GM21529 (cell line): ENCODE results near the gene ERLIN1.
"Not testable (repeated sequence)": the region's sequence is repeated elsewhere in the genome, so short reads cannot be mapped to it uniquely, and the experiment has no call there.

ENCODE experiments used
- ATAC-seq: cut with Tn5 transposase; IDR thresholded peaks from one replicate; pipeline ENCODE4 v1.9.1; 2021; ENCODE audit not compliant: unreplicated experiment

The ERLIN1 gene

GRCh38 chr10:100138921-100139496 is 46.8 kb downstream of the ERLIN1 start:
- no peak for ATAC-seq

- no peak for ATAC-seq
These were observed 50.3 kb downstream of the ERLIN1 start for GRCh38 chr10:100135486-100135885.

- no peak for ATAC-seq
These were observed 52.0 kb downstream of the ERLIN1 start for GRCh38 chr10:100133801-100134200.

GRCh38 chr10:100132427-100132826 is 53.4 kb downstream of the ERLIN1 start:
- no peak for ATAC-seq

- ATAC-seq = no peak
These were observed 54.3 kb downstream of the ERLIN1 start for GRCh38 chr10:100131571-100131970.

GRCh38 chr10:100130831-100131230 is 55.0 kb downstream of the ERLIN1 start:
- ATAC-seq = no peak

- no peak for ATAC-seq
These were observed 56.4 kb downstream of the ERLIN1 start for GRCh38 chr10:100129424-100129823.

GRCh38 chr10:100128951-100129350 is 56.9 kb downstream of the ERLIN1 start:
- ATAC-seq = no peak

GRCh38 chr10:100125335-100125734 is 60.5 kb downstream of the ERLIN1 start:
- not testable (repeated sequence) for ATAC-seq

GRCh38 chr10:100124097-100124496 is 61.7 kb downstream of the ERLIN1 start:
- ATAC-seq = no peak

GRCh38 chr10:100122780-100123179 is 63.0 kb downstream of the ERLIN1 start:
- no peak for ATAC-seq

GRCh38 chr10:100120550-100120949 is 65.3 kb downstream of the ERLIN1 start:
- no peak for ATAC-seq

- ATAC-seq = no peak
These were observed 66.1 kb downstream of the ERLIN1 start for GRCh38 chr10:100119726-100120125.

GRCh38 chr10:100114976-100115770 is 70.7 kb downstream of the ERLIN1 start:
- no peak for ATAC-seq

- ATAC-seq = no peak
These were observed 71.4 kb downstream of the ERLIN1 start for GRCh38 chr10:100114460-100114859.

GRCh38 chr10:100109670-100110069 is 76.2 kb downstream of the ERLIN1 start:
- no peak for ATAC-seq

GRCh38 chr10:100106865-100107264 is 79.0 kb downstream of the ERLIN1 start:
- no peak for ATAC-seq

- no peak for ATAC-seq
These were observed 81.5 kb downstream of the ERLIN1 start for GRCh38 chr10:100104300-100104699.

GRCh38 chr10:100103581-100103980 is 82.2 kb downstream of the ERLIN1 start:
- ATAC-seq = no peak

- no peak for ATAC-seq
These were observed 84.4 kb downstream of the ERLIN1 start for GRCh38 chr10:100101192-100102076.

- no peak for ATAC-seq
These were observed 85.1 kb downstream of the ERLIN1 start for GRCh38 chr10:100100651-100101184.
